Endothelial cell of umbilical vein (primary cell): ENCODE data around the gene NME2. TPM values are rescaled to one million over a fixed set of nuclear protein-coding genes. Genes with fewer than 3 reads are reported as not detected.
"Not testable (repeated sequence)": the region's sequence is repeated elsewhere in the genome, so short reads cannot be mapped to it uniquely, and the experiment has no call there.

Source experiments
- BruUV-seq: library from RNA; stranded (reverse); fragments of 400-500 nt; replicated peaks from 2 replicates; lab custom pipeline; 2021; lab: Mats Ljungman, UMichigan
- CTCF ChIA-PET: fragments of 300-600, 350-600 bp; sonication (Branson Sonifier 250); formaldehyde crosslinking; loops from one replicate; lab custom pipeline; 2021; ENCODE audit warnings: antibody characterized with exemption, inconsistent platforms; lab: Charles Lee
- POLR2A ChIA-PET: fragments of 300-600, 350-600 bp; sonication (Branson Sonifier 250); formaldehyde crosslinking; loops from one replicate; lab custom pipeline; 2021; ENCODE audit warnings: antibody characterized with exemption, inconsistent platforms; lab: Charles Lee
- DNase-seq: peaks from one replicate; pipeline ENCODE4 v3.0.0-alpha.2; 2011; ENCODE audit warnings: low read depth, low spot score
- FAIRE-seq: peaks from 2 replicates; lab custom pipeline; 2011; peaks lifted over from hg19 to GRCh38; lab: Jason Lieb, UNC
- H2AFZ ChIP-seq: 2 replicates; pipeline ENCODE4 v1.6.0; 2012; ENCODE audit warnings: low read depth, low read length, control low read depth, inconsistent platforms
- H3K27ac ChIP-seq: 2 replicates; pipeline ENCODE4 v1.5.1; 2011; ENCODE audit warnings: low read depth, mild to moderate bottlenecking, control low read depth, low read length, moderate library complexity; ENCODE audit not compliant: insufficient read depth
- H3K27me3 ChIP-seq, 2 experiments: 2 replicates each; pipeline versions ENCODE4 v1.6.0 to v1.6.1; 2011; ENCODE audit warnings: low read length in 2 of 2, mixed read lengths in 1 of 2; ENCODE audit not compliant: control insufficient read depth in 2 of 2, insufficient read depth in 2 of 2
- H3K36me3 ChIP-seq, 2 experiments: 2 replicates in 1 of 2; 3 replicates in 1 of 2; pipeline ENCODE4 v1.5.1; 2011; ENCODE audit warnings: low read length in 2 of 2, mild to moderate bottlenecking in 1 of 2, moderate library complexity in 1 of 2; ENCODE audit not compliant: control insufficient read depth in 2 of 2, insufficient read depth in 2 of 2; ENCODE audit errors: extremely low read depth in 1 of 2
- H3K4me1 ChIP-seq: 3 replicates; pipeline ENCODE4 v1.5.1; 2011; ENCODE audit warnings: mild to moderate bottlenecking, low read length; ENCODE audit not compliant: control insufficient read depth, insufficient read depth; ENCODE audit errors: extremely low read depth
- H3K4me2 ChIP-seq: 2 replicates; pipeline ENCODE4 v1.6.1; 2011; ENCODE audit warnings: low read length, control low read depth, mixed read lengths; ENCODE audit not compliant: insufficient read depth
- H3K4me3 ChIP-seq, 3 experiments: fragments of 200-600 bp in 1 of 3; sonication (generic), shearing (Covaris generic) in 1 of 3; replicated peaks in 1 of 3; 2 replicates each; pipeline ENCODE4 v1.5.1; 2011 to 2016; ENCODE audit warnings: control low read depth in 3 of 3, low read length in 3 of 3, mild to moderate bottlenecking in 2 of 3, inconsistent platforms in 1 of 3, low read depth in 1 of 3, moderate library complexity in 1 of 3; ENCODE audit not compliant: insufficient read depth in 1 of 3
- H3K79me2 ChIP-seq: 2 replicates; pipeline ENCODE4 v1.6.0; 2012; ENCODE audit warnings: low read length, inconsistent platforms; ENCODE audit not compliant: control insufficient read depth, insufficient read depth
- H3K9ac ChIP-seq: replicated peaks from 2 replicates; pipeline ENCODE3; 2011; ENCODE audit warnings: low read length, control low read depth; ENCODE audit not compliant: insufficient read depth; ENCODE audit errors: extremely low read depth
- H3K9me1 ChIP-seq: replicated peaks from 3 replicates; pipeline ENCODE4 v1.6.0; 2011; ENCODE audit warnings: mild to moderate bottlenecking, low read length; ENCODE audit not compliant: control insufficient read depth, insufficient read depth; ENCODE audit errors: extremely low read depth
- H3K9me3 ChIP-seq: replicated peaks from 2 replicates; pipeline ENCODE4 v1.5.1; 2012; ENCODE audit warnings: low read length, inconsistent platforms; ENCODE audit not compliant: control insufficient read depth, insufficient read depth
- H4K20me1 ChIP-seq: replicated peaks from 2 replicates; pipeline ENCODE3; 2011; ENCODE audit warnings: mild to moderate bottlenecking, low read length; ENCODE audit not compliant: control insufficient read depth, insufficient read depth; ENCODE audit errors: extremely low read depth
- EZH2 ChIP-seq: IDR thresholded peaks from 2 replicates; pipeline ENCODE4 v1.6.1; 2012; ENCODE audit warnings: borderline replicate concordance, low read depth, mild to moderate bottlenecking, moderate library complexity, low read length, inconsistent platforms; ENCODE audit not compliant: severe bottlenecking
- FOS ChIP-seq: IDR thresholded peaks from 2 replicates; pipeline ENCODE4 v1.6.1; 2011; ENCODE audit warnings: mild to moderate bottlenecking, low read length, moderate library complexity, borderline replicate concordance; ENCODE audit not compliant: insufficient read depth
- GATA2 ChIP-seq: IDR thresholded peaks from 2 replicates; pipeline ENCODE4 v1.7.0; 2011; ENCODE audit warnings: low read depth, mild to moderate bottlenecking, moderate library complexity, mixed read lengths, low read length; ENCODE audit not compliant: insufficient read length, insufficient read depth
- JUN ChIP-seq: IDR thresholded peaks from 2 replicates; pipeline ENCODE4 v1.6.1; 2011; ENCODE audit warnings: borderline replicate concordance, low read depth; ENCODE audit not compliant: insufficient read length, insufficient read depth
- MYC ChIP-seq: IDR thresholded peaks from one replicate; pipeline ENCODE4 v1.6.1; 2011; ENCODE audit warnings: mild to moderate bottlenecking, low read depth, low read length
- POLR2A ChIP-seq: IDR thresholded peaks from 2 replicates; pipeline ENCODE4 v1.6.1; 2012; ENCODE audit warnings: low read depth, mild to moderate bottlenecking, control low read depth, low read length
- POLR2AphosphoS5 ChIP-seq: IDR thresholded peaks from 2 replicates; pipeline ENCODE4 v1.6.1; 2012; ENCODE audit warnings: low read depth, mild to moderate bottlenecking, control low read depth, low read length, moderate library complexity; ENCODE audit not compliant: insufficient read depth
- dilution Hi-C: fragments of 300-500 bp; cut with MboI; formaldehyde crosslinking; loops from one replicate; pipeline ENCODE4 v1.15.0; 2019; ENCODE audit warnings: low sequenced_read_pairs; ENCODE audit not compliant: extremely low pct_ligation_motif_present
- intact Hi-C: fragments of 100-400 bp; cut with micrococcal nuclease; formaldehyde crosslinking; loops from one replicate; pipeline ENCODE4 v1.10.0; 2022
- polyA plus RNA-seq, 4 experiments: library from polyadenylated mRNA; depleted of rRNA in 3 of 4; stranded (reverse) in 3 of 4; unstranded in 1 of 4; fragments of >200 nt; gene quantifications; 2 replicates each; pipeline versions ENCODE4 v1.2.1 to v1.2.3, GENCODE V29; 2011 to 2012; ENCODE audit warnings: missing spikeins in 1 of 4
- total RNA-seq: library from RNA; stranded (reverse); gene quantifications from 2 replicates; pipeline ENCODE4 v1.2.3, GENCODE V29; 2021
- TF ChIP-seq, protein P1 (sequence below): IDR thresholded peaks from 2 replicates; pipeline ENCODE4 v1.6.1; 2011; ENCODE audit not compliant: insufficient read depth, insufficient read length
- TF ChIP-seq, protein P2 (sequence below), 2 donors: IDR thresholded peaks; 1 replicate in 1 of 2; 2 replicates in 1 of 2; pipeline ENCODE4 v1.5.1; 2011; ENCODE audit warnings: low read length in 2 of 2, mild to moderate bottlenecking in 2 of 2, moderate library complexity in 2 of 2, control low read depth in 1 of 2, inconsistent platforms in 1 of 2, low read depth in 1 of 2; ENCODE audit not compliant: insufficient read depth in 1 of 2; ENCODE audit errors: extremely low read depth in 1 of 2

NME2 gene
- total and polyA plus RNA-seq, 2 donors (not counting 3 experiments of a cell fraction or from before 2014, with no cell fraction given): 555 to 833 TPM

DNA sequence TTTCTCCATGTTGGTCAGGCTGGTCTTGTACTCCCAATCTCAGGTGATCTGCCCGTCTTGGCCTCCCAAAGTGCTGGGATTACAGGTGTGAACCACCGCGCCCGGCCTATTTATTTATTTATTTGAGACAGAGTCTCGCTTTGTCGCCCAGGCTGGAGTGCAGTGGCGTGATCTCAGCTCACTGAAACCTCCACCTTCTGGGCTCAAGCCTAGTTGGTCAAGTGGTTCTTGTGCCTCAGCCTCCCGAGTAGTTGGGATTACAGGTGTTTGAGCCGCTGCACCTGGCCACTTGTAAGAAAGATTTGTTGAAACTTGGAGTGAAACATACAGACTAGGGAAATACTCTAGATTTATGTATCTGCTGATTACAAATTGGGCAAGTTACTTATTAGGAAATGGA, 5.8 kb downstream of the NME2 start:
- H3K79me2 ChIP-seq: peaks cover 19% of the 10 kb centered on the region
- FAIRE-seq, H2AFZ ChIP-seq, H3K4me2 ChIP-seq, DNase-seq, H3K9me3 ChIP-seq, dilution Hi-C loops, BruUV-seq, H3K9ac ChIP-seq, H3K4me3 ChIP-seq, intact Hi-C loops, H3K9me1 ChIP-seq, H4K20me1 ChIP-seq, H3K27ac ChIP-seq, H3K27me3 ChIP-seq, CTCF ChIA-PET: not testable (repeated sequence)
- H3K36me3 ChIP-seq: peaks cover 12 to 19% of the 10 kb centered on the region in 2 experiments
- H3K4me1 ChIP-seq: peaks cover 11% of the 10 kb centered on the region
- POLR2A ChIA-PET: interaction anchor here (0.7 kb wide), 1 partner anchor 34 kb away, joined by 4 read pairs; no protein-coding TSS in a partner anchor

DNA sequence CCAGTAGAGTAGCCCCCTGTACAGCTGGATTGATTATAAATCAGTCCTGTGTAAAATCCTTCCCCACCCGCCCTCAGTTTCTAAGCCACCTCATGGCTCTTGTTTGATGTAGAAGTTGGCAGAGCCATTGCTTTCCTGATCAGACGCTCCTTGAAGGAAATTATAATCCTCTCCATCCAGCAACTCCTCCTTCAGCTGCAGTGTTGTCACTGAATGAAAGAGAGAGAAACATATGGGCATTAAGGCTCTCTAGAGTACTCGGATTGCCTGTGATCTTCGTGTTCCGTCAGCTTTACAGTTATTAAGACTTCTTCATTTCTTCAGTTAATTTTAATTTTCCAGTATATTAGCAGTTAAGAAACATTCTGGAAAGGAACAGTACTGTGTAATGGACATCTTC, 14.3 kb downstream of the NME2 start:
- H3K4me3 ChIP-seq: no peak overlapping the region
- no peak for TF ChIP-seq POLR2AphosphoS5
- TF ChIP-seq POLR2A: no peak
- TF ChIP-seq, protein P1, sequence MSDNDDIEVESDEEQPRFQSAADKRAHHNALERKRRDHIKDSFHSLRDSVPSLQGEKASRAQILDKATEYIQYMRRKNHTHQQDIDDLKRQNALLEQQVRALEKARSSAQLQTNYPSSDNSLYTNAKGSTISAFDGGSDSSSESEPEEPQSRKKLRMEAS: no peak
- no peak for TF ChIP-seq GATA2
- TF ChIP-seq, protein P2, sequence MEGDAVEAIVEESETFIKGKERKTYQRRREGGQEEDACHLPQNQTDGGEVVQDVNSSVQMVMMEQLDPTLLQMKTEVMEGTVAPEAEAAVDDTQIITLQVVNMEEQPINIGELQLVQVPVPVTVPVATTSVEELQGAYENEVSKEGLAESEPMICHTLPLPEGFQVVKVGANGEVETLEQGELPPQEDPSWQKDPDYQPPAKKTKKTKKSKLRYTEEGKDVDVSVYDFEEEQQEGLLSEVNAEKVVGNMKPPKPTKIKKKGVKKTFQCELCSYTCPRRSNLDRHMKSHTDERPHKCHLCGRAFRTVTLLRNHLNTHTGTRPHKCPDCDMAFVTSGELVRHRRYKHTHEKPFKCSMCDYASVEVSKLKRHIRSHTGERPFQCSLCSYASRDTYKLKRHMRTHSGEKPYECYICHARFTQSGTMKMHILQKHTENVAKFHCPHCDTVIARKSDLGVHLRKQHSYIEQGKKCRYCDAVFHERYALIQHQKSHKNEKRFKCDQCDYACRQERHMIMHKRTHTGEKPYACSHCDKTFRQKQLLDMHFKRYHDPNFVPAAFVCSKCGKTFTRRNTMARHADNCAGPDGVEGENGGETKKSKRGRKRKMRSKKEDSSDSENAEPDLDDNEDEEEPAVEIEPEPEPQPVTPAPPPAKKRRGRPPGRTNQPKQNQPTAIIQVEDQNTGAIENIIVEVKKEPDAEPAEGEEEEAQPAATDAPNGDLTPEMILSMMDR (IDR thresholded peaks at IDR 0.05; ENCODE audit: extremely low read depth in 1 of 2, insufficient read depth in 1 of 2, low read depth in 1 of 2, low read length in 2 of 2): no peak
- TF ChIP-seq JUN: no peak
- no peak for TF ChIP-seq MYC
- TF ChIP-seq FOS: no peak
- no peak for TF ChIP-seq EZH2
- ChIA-PET POLR2A (interaction anchor here (0.5 kb wide), 1 partner anchor 67 kb away, joined by 3 read pairs; no protein-coding TSS in a partner anchor), CTCF (no interaction called here)
- FAIRE-seq (no peak), DNase-seq (no peak)
- H3K9me1 ChIP-seq: no peaks in the 10 kb centered on the region
- no peaks in the 10 kb centered on the region for H3K27me3 ChIP-seq
- intact Hi-C loops: no loop called here
- H3K9me3 ChIP-seq: no peaks in the 10 kb centered on the region
- dilution Hi-C loops: no loop called here
- no TSS peak for BruUV-seq
- H2AFZ ChIP-seq: no peak overlapping the region
- H4K20me1 ChIP-seq: no peaks in the 10 kb centered on the region
- no peak overlapping the region for H3K27ac ChIP-seq
- H3K4me1 ChIP-seq: peaks cover 17% of the 10 kb centered on the region
- H3K79me2 ChIP-seq: no peaks in the 10 kb centered on the region
- peaks cover 0 to 3% of the 10 kb centered on the region in 2 experiments for H3K36me3 ChIP-seq
- no peak overlapping the region for H3K4me2 ChIP-seq
- no peak overlapping the region for H3K9ac ChIP-seq
